HFFc6 (cell line): ENCODE measurements around the gene AFTPH. TPM values are rescaled to one million over a fixed set of nuclear protein-coding genes. Genes with fewer than 3 reads are reported as not detected.

ENCODE experiments used
- DNase-seq: peaks from one replicate; pipeline ENCODE4 v3.0.0-alpha.2; 2018
- H3K27ac Mint-ChIP-seq: 2 replicates; pipeline ENCODE4 v1.8.0; 2020; ENCODE audit warnings: mild to moderate bottlenecking, mixed read lengths
- H3K27me3 Mint-ChIP-seq: 2 replicates; pipeline ENCODE4 v1.8.0; 2021; ENCODE audit warnings: mild to moderate bottlenecking, moderate library complexity, mixed read lengths; ENCODE audit not compliant: insufficient read depth
- H3K36me3 Mint-ChIP-seq: 2 replicates; pipeline ENCODE4 v1.8.0; 2021; ENCODE audit warnings: low read depth, mixed read lengths
- H3K4me1 Mint-ChIP-seq: 2 replicates; pipeline ENCODE4 v1.8.0; 2020; ENCODE audit warnings: low read depth, mixed read lengths
- H3K4me3 Mint-ChIP-seq: 2 replicates; pipeline ENCODE4 v1.8.0; 2020; ENCODE audit warnings: mild to moderate bottlenecking, moderate library complexity, mixed read lengths
- H3K9me3 Mint-ChIP-seq: 2 replicates; pipeline ENCODE4 v1.8.0; 2020; ENCODE audit warnings: mild to moderate bottlenecking, mixed read lengths
- CTCF ChIP-seq: fragments of 200-600 bp; sonication (generic); IDR thresholded peaks from 2 replicates; pipeline ENCODE4 v1.5.0; 2021; ENCODE audit warnings: antibody characterized with exemption, mild to moderate bottlenecking
- total RNA-seq, 6 experiments: library from RNA; stranded (reverse); fragmentation: NEBNext Ultra II Directional; extraction: Animal tissue kit (Norgen Biotek cat#: 25700); gene quantifications; 2 replicates in 1 of 6; 3 replicates in 5 of 6; pipeline ENCODE4 v1.2.3, GENCODE V29; 2021

The AFTPH gene
- total RNA-seq, 6 experiments from 2014 or later, result 17.2 to 25.3 (median 19.3) TPM

- no peak for TF ChIP-seq CTCF
- peaks cover 8% of the 10 kb centered on the region for H3K4me1 Mint-ChIP-seq
- H3K27ac Mint-ChIP-seq, result no peak overlapping the region
- H3K4me3 Mint-ChIP-seq, result peak overlapping the region; percentile 39
- H3K9me3 Mint-ChIP-seq, result peaks cover under 1% of the 10 kb centered on the region
- no peak for DNase-seq
- H3K27me3 Mint-ChIP-seq, result peaks cover 34% of the 10 kb centered on the region
- peaks cover under 1% of the 10 kb centered on the region; the same call in 1 of the 2 replicates for H3K36me3 Mint-ChIP-seq
Measured at GRCh38 chr2:64609942-64610281, 85.8 kb downstream of the AFTPH start.

- DNase-seq, result no peak
- Mint-ChIP-seq H3K9me3 (no peaks in the 10 kb centered on the region), H3K27me3 (peaks cover 36% of the 10 kb centered on the region), H3K4me3 (no peak overlapping the region), H3K4me1 (peaks cover 3% of the 10 kb centered on the region), H3K27ac (no peak overlapping the region), H3K36me3 (no peaks in the 10 kb centered on the region)
- no peak for TF ChIP-seq CTCF
Measured at GRCh38 chr2:64610316-64610855, 86.3 kb downstream of the AFTPH start.

GRCh38 chr2:64612575-64613195 is 88.6 kb downstream of the AFTPH start:
- Mint-ChIP-seq H3K27me3 (peaks cover 43% of the 10 kb centered on the region), H3K36me3 (no peaks in the 10 kb centered on the region), H3K4me3 (no peak overlapping the region), H3K27ac (no peak overlapping the region), H3K9me3 (no peaks in the 10 kb centered on the region), H3K4me1 (no peaks in the 10 kb centered on the region)
- no peak for TF ChIP-seq CTCF
- DNase-seq, result no peak

- Mint-ChIP-seq H3K4me3 (no peak overlapping the region), H3K36me3 (no peaks in the 10 kb centered on the region), H3K4me1 (no peaks in the 10 kb centered on the region), H3K9me3 (no peaks in the 10 kb centered on the region), H3K27me3 (peaks cover 48% of the 10 kb centered on the region), H3K27ac (no peak overlapping the region)
- no peak for DNase-seq
- TF ChIP-seq CTCF, result no peak
Measured at GRCh38 chr2:64613276-64613675, 89.1 kb downstream of the AFTPH start.

- H3K4me1 Mint-ChIP-seq, result no peaks in the 10 kb centered on the region
- no peak overlapping the region for H3K27ac Mint-ChIP-seq
- no peak overlapping the region for H3K4me3 Mint-ChIP-seq
- peaks cover 49% of the 10 kb centered on the region for H3K27me3 Mint-ChIP-seq
- no peak for TF ChIP-seq CTCF
- H3K36me3 Mint-ChIP-seq, result no peaks in the 10 kb centered on the region
- DNase-seq, result no peak
- H3K9me3 Mint-ChIP-seq, result no peaks in the 10 kb centered on the region
Measured at GRCh38 chr2:64615192-64615763, 91.2 kb downstream of the AFTPH start.
